ENCODE results near the gene AGR2.

Gene AGR2

GRCh38 chr7:16813232-16813616 is 8.4 kb upstream of the AGR2 start:
- FAIRE-seq = no peak
- no peak for DNase-seq (ENCODE audit: insufficient read length, low spot score)
- no peak for TF ChIP-seq CTCF (IDR thresholded peaks at IDR 0.05; ENCODE audit: insufficient read depth, missing control alignments)

GRCh38 chr7:16812542-16813231 is 7.9 kb upstream of the AGR2 start:
- no peak for TF ChIP-seq CTCF (IDR thresholded peaks at IDR 0.05; ENCODE audit: insufficient read depth, missing control alignments)
- no peak for DNase-seq (ENCODE audit: insufficient read length, low spot score)
- no peak for FAIRE-seq

GRCh38 chr7:16811551-16811950 is 6.8 kb upstream of the AGR2 start:
- TF ChIP-seq CTCF (IDR thresholded peaks at IDR 0.05; ENCODE audit: insufficient read depth, missing control alignments) = no peak
- FAIRE-seq = no peak
- DNase-seq (ENCODE audit: insufficient read length, low spot score) = no peak

GRCh38 chr7:16810573-16810972 is 5.8 kb upstream of the AGR2 start:
- TF ChIP-seq CTCF (IDR thresholded peaks at IDR 0.05; ENCODE audit: insufficient read depth, missing control alignments) = no peak
- no peak for FAIRE-seq
- no peak for DNase-seq (ENCODE audit: insufficient read length, low spot score)

- TF ChIP-seq CTCF (IDR thresholded peaks at IDR 0.05; ENCODE audit: insufficient read depth, missing control alignments) = no peak
- no peak for DNase-seq (ENCODE audit: insufficient read length, low spot score)
- FAIRE-seq = no peak
Measured at GRCh38 chr7:16810112-16810511, 5.3 kb upstream of the AGR2 start.

GRCh38 chr7:16805441-16805840 is 642 bp upstream of the AGR2 start:
- FAIRE-seq (no peak), DNase-seq (ENCODE audit: insufficient read length, low spot score) (no peak)
- no peak for TF ChIP-seq CTCF (IDR thresholded peaks at IDR 0.05; ENCODE audit: insufficient read depth, missing control alignments)

GRCh38 chr7:16803881-16804673 is 722 bp downstream of the AGR2 start:
- DNase-seq (ENCODE audit: insufficient read length, low spot score) = no peak
- TF ChIP-seq CTCF (IDR thresholded peaks at IDR 0.05; ENCODE audit: insufficient read depth, missing control alignments) = no peak
- no peak for FAIRE-seq

Data from D721Med (cell line).